NCI-H2081 (cell line): ENCODE measurements around the gene NDRG2.
"Not testable (repeated sequence)": the region's sequence is repeated elsewhere in the genome, so short reads cannot be mapped to it uniquely, and the experiment has no call there.

Experiments used
- DNase-seq, 2 experiments: peaks; one replicate each; lab custom pipeline; 2025; lab: John Stamatoyannopoulos, UW

The NDRG2 gene

GRCh38 chr14:21003788-21004346, 21.0 kb downstream of the NDRG2 start:
- DNase-seq: no peak

DNA sequence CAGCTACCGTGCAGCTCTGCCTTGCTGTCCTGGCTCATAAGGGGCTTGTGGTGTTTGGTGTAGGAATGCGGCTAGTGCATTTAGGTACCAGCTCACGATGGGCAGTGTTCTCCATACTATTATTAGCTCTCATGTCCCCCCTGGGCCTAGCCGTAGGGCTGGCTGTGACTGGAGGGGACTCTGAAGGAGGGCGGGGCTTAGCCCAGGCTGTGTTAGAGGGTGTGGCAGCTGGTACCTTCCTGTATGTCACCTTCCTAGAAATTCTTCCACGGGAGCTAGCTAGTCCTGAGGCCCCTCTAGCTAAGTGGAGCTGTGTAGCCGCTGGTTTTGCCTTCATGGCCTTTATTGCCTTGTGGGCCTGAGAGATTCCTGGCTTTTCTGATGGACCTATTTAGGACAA, 23.6 kb downstream of the NDRG2 start:
- no peak for DNase-seq

DNA sequence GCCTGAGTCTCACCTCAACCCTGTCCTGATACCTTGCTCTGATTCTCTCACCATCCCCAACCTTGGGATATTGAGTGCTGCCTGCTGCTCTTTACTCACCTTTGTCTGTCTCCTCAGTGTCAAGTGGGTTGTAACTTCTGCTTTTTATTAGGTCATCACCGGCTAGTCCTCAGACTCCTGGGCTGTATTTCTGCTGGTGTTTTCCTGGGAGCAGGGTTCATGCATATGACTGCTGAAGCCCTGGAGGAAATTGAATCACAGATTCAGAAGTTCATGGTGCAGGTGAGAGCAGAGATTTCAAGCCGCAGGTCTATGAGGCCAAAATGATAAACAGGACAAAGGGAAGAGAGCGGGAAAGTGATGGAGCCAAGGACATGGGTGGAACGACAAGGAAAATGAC, 25.3 kb downstream of the NDRG2 start:
- DNase-seq: no peak

- DNase-seq: no peak
Measured at GRCh38 chr14:20998674-20999366, 26.0 kb downstream of the NDRG2 start, which contains the start of gene SLC39A2. SLC39A2 (plus strand) TSS chr14:20999293; CDS start chr14:20999447, 154 bp downstream.

GRCh38 chr14:20998139-20998538, 26.7 kb downstream of the NDRG2 start:
- DNase-seq: no peak

DNA sequence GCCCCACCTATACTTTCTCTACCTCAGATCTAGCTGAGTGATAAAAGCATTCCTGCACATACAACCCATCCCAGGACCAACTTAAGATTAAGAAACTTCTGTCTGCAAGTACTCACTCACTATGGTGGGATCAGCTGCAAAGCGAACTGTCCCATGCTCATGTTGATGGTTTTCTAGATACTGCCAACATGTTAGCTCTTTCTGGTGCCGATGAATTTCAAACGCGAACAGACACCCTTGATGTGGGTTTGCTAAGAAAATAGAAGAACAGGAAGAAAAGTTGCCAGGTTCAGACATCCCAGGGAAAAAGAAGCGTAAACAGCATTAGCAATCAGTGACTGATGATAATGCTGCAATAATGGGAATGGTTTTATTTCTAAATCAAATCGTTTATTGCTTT, 27.3 kb downstream of the NDRG2 start:
- DNase-seq: no peak

GRCh38 chr14:20997115-20997514, 27.7 kb downstream of the NDRG2 start:
- DNase-seq: no peak

DNA sequence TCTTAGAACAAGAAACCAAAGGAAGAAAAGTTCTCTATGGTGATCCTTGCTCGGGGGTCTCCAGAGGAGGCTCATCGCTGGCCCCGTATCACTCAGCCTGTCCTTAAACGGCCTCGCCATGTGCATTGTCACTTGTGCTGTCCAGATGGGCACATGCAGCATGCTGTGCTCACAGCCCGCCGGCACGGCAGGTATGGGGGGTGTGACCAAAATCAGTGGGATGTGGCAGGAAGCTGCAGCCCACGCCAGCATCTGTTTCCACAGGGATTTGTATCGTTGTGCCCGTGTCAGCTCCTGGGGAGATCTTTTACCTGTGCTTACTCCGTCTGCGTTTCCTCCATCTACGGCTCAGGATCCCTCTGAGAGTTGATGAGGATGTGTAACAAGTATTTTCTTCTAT, 28.3 kb downstream of the NDRG2 start:
- no peak for DNase-seq

- DNase-seq: peak; percentile 72 to 90
Measured at GRCh38 chr14:20989787-20990600, 34.9 kb downstream of the NDRG2 start, which contains the start of gene METTL17. METTL17 (plus strand) TSS chr14:20989980; CDS start chr14:20990003, 23 bp downstream.

- DNase-seq: no peak
Measured at GRCh38 chr14:20989471-20989786, 35.4 kb downstream of the NDRG2 start.

- no peak for DNase-seq
Measured at GRCh38 chr14:20988717-20989470, 36.0 kb downstream of the NDRG2 start.

DNA sequence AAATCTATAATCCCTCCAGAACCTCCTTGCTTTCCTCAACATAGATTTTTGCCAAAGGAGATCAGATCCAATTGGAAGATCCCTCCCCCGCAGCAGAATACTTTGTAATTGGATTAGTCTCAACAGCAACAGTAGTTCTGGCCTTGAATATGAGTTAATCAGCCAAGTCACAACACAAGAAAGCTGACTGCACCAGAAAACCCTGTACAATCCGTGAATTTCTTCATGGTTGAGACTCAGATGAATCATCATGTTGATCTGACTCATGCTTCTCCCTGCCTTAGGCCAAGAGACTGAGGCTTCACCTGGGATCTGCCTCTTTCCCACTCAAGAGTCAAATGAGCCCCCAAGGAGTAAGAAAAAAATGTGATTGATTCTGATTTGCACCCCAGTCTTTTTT, 38.0 kb downstream of the NDRG2 start:
- no peak for DNase-seq

DNA sequence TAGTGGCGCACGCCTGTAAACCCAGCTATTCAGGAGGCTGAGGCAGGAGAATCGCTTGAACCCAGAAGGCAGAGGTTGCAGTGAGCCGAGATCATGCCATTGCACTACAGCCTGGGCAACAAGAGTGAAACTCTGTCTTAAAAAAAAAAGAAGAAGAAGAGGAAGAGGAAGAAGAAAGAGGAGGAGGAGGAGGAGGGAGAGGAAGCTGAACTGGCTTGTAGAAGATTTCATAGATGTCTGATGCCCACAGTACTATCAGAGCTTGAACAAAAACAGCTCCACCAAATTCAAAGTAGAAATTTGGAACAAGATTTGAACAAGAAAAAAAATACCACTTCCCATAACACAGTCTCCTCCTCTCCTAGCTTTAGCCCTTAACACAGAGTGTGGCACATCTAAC, 39.2 kb downstream of the NDRG2 start:
- DNase-seq: not testable (repeated sequence)

GRCh38 chr14:20982646-20983369, 42.1 kb downstream of the NDRG2 start:
- no peak for DNase-seq

DNA sequence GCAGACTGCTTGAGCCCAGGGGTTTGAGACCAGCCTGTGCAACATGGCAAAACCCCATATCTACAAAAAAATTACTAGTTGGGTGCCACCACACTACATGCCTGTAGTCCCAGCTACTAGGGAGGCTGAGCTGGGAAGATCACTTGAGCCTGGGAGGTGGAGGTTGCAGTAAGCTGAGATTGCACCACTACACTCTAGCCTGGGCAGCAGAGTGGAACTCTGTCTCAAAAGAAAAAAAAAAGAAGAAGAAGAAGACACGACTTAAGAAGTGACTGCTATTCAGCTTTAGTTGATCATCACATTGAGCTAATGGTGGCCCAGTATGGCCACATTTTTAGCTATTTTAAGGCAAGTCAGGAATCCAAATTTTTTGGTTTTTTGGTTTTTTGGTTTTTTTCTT, 44.0 kb downstream of the NDRG2 start:
- DNase-seq: no peak

DNA sequence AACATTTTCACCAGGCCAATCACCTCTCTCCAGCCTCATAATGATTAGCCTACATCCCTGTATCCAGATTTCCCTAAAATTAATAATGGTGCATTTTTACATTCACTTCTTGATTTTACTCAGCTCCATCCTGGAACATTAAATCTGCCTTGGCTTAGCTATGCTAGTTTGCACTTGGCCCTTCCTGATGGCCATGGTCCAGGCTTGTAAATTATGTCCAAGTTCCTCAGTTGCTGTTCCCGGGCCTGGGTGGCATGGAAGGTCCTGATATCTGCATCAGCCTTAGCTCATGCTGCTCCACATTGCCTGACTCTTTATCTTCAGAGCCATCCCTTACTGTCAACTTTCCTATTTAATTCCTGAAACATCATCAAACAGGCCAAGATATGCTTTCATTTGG, 46.2 kb downstream of the NDRG2 start:
- no peak for DNase-seq

- no peak for DNase-seq
Measured at GRCh38 chr14:20976291-20976690, 48.6 kb downstream of the NDRG2 start.

DNA sequence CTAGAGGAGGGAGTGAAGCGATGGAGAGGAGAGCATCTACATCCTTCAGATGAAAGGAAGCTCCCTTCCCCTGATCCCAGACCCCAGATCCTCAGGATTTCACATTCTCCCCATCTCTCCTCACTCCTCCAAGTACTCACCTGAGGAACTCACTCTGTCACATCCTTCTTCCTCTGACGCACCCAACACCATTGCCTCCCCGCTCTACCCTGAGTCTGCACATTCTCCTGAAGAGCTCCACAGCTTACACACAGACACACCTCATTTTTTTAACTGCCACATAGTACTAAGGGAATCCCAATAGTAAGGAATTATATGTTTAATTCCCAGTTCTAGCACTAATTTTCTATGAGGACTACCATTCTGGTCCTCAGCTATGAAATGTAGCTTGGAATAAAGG, 51.4 kb downstream of the NDRG2 start:
- DNase-seq: no peak

DNA sequence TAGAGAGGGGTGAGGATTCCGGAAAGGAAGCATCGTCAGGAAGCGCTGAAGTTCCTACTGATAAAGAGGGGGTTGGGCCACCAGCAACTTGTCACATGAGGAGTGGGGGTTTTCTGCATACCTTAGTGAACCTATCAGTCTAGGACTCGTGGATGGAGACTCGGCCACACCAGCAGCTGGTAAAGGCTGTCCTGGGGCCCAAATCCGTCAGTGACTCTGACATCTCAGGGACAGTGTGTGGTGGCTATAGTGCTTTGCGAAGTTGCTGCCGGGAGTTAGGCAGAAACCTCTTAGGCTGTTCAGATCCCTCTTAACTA, 53.2 kb downstream of the NDRG2 start:
- DNase-seq: no peak

- peak; percentile 61 to 71 for DNase-seq
Measured at GRCh38 chr14:20970983-20971704, 53.7 kb downstream of the NDRG2 start.

DNA sequence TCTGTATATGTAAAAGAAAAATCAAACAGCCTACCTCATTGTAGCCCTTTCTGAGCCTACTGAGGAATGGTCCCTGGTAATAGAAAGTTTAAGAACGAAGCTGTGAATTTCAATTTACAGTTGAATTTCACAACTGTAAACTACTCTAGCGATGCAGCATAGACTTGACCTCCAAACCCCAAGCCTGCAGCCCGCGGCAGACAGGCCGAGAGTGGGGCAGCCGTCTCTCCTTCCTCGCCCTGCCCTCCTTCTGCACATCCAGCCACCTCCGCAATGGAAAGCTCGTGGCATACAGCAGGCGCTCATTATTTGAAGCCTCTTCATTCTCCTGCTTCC, 54.2 kb downstream of the NDRG2 start:
- no peak for DNase-seq
